Tibial nerve (tissue), 4 donors: ENCODE data around the gene SORL1-AS1.

Experiments used
- CTCF ChIP-seq, 5 experiments: fragments of 200-600 bp in 3 of 5; fragments of 450-650 bp in 2 of 5; sonication (generic) in 3 of 5; IDR thresholded peaks; one replicate each; pipeline ENCODE4 v1.5.1; 2016 to 2019; ENCODE audit warnings: antibody characterized with exemption in 5 of 5, mild to moderate bottlenecking in 3 of 5, moderate library complexity in 2 of 5
- EP300 ChIP-seq, 2 donors: sonication (generic); formaldehyde crosslinking; IDR thresholded peaks; one replicate each; pipeline ENCODE4 v1.6.1; 2017; ENCODE audit warnings: antibody characterized with exemption in 2 of 2, mild to moderate bottlenecking in 1 of 2
- POLR2A ChIP-seq, 2 donors: fragments of 450-650 bp; IDR thresholded peaks; one replicate each; pipeline ENCODE4 v1.6.1; 2017; ENCODE audit warnings: antibody characterized with exemption in 2 of 2, mild to moderate bottlenecking in 2 of 2, moderate library complexity in 2 of 2

- no peak for TF ChIP-seq CTCF (IDR thresholded peaks at IDR 0.05)
- no peak for TF ChIP-seq POLR2A (IDR thresholded peaks at IDR 0.05)
- TF ChIP-seq EP300 (IDR thresholded peaks at IDR 0.05), result no peak
Measured at GRCh38 chr11:121459413-121460017, 6.7 kb upstream of the SORL1-AS1 start.
